DOHH2 (cell line): ENCODE results near the gene SLC1A5.

Source experiments
- EZH2phosphoT487 ChIP-seq: fragments of 200-600 bp; sonication (generic); IDR thresholded peaks from 2 replicates; pipeline ENCODE4 v1.6.1; 2017; ENCODE audit warnings: borderline replicate concordance, mild to moderate bottlenecking, antibody characterized with exemption, low read length, moderate library complexity, mixed read lengths
- TF ChIP-seq, protein P1 (sequence below): fragments of 200-600 bp; sonication (generic); IDR thresholded peaks from one replicate; pipeline ENCODE4 v1.5.1; 2014; ENCODE audit warnings: antibody characterized with exemption, mild to moderate bottlenecking, low read depth, low read length; ENCODE audit not compliant: poor library complexity, severe bottlenecking

DNA sequence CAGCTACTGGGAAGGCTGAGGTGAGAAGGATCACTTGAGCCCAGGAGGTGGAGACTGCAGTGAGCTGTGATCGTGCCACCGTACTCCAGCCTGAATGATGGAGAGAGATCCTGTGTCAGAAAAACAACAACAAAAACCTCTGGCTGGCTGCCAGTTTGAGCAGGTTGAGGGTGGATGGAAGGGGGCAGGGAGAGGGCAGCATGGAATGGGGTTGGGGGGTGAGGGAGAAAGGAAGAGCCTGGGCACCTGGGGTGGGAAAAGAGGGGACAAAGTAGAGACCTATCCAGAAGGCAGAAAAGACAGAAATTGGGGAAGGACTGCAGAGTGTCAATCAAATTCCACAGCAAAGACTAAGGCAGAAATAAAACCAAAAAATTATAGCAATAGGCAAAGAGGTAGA, 4.7 kb downstream of the SLC1A5 start:
- TF ChIP-seq, protein P1, sequence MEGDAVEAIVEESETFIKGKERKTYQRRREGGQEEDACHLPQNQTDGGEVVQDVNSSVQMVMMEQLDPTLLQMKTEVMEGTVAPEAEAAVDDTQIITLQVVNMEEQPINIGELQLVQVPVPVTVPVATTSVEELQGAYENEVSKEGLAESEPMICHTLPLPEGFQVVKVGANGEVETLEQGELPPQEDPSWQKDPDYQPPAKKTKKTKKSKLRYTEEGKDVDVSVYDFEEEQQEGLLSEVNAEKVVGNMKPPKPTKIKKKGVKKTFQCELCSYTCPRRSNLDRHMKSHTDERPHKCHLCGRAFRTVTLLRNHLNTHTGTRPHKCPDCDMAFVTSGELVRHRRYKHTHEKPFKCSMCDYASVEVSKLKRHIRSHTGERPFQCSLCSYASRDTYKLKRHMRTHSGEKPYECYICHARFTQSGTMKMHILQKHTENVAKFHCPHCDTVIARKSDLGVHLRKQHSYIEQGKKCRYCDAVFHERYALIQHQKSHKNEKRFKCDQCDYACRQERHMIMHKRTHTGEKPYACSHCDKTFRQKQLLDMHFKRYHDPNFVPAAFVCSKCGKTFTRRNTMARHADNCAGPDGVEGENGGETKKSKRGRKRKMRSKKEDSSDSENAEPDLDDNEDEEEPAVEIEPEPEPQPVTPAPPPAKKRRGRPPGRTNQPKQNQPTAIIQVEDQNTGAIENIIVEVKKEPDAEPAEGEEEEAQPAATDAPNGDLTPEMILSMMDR: no peak
- no peak for TF ChIP-seq EZH2phosphoT487
